IPS-18c (cell line): Measurements from ENCODE around the gene UBE2S.
"Not testable (repeated sequence)": the region's sequence is repeated elsewhere in the genome, so short reads cannot be mapped to it uniquely, and the experiment has no call there.

Experiments
- H3K4me3 ChIP-seq: 2 replicates; pipeline ENCODE4 v1.7.0; 2013; ENCODE audit warnings: low read depth, mild to moderate bottlenecking, low read length, moderate library complexity; ENCODE audit not compliant: insufficient read depth
- H3K9me3 ChIP-seq: one replicate; pipeline ENCODE4 v1.6.1; 2013; ENCODE audit warnings: mild to moderate bottlenecking, low read length, moderate library complexity; ENCODE audit not compliant: control insufficient read depth, insufficient read depth

The UBE2S gene

DNA sequence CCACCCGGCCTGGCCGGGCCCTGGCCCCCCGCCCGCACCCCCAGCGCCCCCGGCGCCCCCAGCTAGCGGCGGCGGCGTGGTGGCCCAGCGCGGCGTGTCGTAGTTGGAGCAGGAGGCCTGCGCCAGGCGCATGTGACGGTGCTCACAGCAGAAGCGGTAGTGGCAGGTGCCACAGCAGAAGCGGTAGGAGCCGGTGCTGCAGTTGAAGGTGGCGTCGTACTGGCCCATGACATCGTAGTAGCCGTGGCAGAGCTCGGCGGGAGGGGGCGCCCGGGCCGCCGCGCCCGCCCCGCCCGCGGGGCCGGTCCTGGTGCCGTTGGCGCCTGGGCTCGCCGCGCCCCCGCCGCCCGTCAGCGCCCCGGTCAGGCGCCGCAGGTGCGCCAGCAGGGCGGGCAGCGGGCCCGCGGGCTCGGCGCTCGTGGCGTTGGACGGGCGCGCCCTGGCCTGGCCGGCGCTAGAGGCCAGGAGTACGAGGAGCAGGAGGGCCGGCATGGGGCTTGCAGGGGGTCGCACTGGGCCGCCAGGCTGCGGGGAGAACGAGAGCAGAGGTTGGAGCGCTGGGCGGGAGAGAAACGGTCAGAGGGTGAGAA lies 34.9 kb upstream of the UBE2S start:
- Histone ChIP-seq H3K9me3 (no peaks in the 10 kb centered on the region), H3K4me3 (peak overlapping the region; percentile 36)

DNA sequence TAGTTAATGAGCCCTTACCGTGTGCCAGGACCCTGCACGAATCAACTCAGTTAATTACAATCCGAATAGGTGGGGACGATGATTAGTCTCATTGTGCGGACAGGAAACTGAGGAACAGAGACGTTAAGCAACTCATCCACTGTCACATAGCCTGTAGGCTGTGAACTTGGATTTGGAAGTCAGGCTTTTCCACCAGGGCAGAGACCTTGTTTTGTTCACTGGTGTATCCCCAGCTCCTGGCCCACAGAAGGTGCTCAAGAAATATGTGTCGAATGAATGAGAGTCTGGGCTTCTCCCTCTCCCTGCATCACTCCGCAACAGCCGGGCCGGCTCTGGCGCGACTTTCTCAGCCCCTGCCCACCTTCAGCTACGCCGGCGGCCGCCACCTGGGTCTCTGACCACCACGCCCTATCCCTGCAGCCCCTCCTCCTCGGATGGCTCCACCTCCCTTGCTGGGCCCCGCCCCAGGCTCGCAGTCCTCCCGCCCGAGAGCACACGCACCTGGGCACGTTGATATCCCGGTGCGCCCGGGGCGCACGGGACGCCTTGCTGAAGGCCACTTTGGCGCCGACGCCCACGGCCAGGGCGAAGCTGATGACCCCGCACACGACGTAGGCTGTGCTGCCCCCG lies 34.2 kb upstream of the UBE2S start:
- H3K4me3 ChIP-seq, result peak overlapping the region; percentile 72
- no peaks in the 10 kb centered on the region for H3K9me3 ChIP-seq

DNA sequence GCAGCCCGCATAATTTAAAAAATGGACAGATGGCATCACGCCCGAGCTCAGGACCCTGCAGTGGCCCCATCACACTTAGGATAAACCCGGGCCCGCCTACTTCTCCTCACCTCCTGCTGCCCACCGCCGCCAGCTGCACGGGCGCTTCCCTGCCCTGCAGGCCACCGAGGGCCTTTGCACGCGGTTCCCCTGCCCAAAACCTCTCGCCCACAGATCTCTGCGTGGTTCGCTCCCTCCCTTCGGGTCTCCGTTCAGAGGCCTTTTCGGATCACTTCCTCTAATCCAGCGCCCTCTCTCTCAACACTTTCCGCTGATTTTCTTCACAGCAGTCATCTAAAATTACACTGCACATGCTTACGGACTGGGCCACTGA lies 33.7 kb upstream of the UBE2S start:
- Histone ChIP-seq H3K4me3 (peak overlapping the region; percentile 72), H3K9me3 (no peaks in the 10 kb centered on the region)

DNA sequence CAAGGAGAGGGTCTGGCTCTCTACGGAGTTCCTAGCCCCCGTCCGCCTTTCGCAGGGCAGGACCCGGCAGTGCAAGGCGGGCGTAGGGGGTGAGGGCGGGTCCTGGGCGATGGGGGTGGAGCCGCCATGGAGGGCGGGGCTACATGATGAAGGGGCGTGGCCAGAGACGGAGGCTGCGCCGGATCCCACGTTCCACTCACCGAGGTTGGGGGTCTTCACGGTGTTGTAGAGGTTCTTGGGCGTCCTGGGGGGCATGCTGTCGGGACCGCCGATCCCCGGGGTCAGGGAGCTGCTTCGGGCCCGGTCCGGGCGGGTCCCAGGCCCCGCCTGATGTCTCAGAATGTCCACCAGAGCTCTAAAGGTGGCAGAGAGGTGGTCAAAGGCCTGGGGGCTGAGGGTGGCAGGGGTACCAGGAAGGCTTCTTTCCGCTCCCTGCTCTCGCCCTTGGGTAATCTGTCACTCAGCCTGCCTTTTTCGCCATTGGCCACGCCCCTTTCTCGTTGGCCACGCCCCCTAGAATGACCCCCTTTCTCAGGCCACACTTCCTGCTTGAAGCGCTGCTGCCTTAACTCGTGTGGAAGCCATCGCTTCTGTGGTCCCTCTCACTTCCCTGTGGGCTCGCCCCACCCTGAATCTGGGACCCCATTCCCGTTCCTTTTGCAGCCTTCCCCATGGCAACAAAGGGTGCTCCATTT lies 33.0 kb upstream of the UBE2S start:
- peak overlapping the region; percentile 72 for H3K4me3 ChIP-seq
- H3K9me3 ChIP-seq, result no peaks in the 10 kb centered on the region

DNA sequence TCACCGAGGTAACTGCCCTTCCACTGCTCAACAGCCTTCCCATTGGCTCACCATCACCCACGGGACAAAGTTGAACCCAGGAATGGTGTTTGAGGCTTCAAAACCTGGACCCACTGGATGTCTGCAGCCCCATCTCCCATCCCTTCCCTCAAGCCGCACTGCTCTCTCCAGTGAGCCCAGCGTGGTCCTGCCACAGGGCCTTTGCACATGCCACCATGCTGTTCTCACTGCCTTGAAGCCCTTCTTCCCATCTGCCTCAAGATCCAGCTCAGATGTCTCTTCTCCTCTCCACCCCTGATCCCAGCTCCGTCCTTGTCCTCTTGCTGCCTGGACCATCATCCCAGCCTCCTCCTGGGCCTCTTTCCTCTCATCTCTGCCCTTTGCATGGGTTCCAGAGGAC lies 31.5 kb upstream of the UBE2S start:
- Histone ChIP-seq H3K4me3 (no peak overlapping the region), H3K9me3 (no peaks in the 10 kb centered on the region)

DNA sequence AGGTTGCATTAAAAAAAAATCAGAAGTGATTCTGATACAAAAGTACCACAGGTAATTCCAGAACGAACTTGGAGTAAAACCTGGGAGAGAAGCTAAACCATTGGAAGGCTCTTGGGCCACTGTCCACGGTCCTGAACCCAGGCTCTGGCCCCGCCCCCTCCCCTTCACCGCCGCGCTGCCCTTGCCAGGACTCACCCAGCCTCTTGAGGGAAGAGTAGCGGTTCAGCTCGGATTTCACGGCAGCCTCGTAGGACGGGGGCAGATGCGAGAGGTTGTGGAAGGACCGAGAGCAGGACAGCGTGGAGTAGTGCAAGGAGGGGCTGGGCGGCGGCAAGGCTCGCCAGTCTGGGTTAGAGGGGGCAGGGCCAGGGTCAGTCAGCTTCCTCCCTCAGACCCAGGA lies 29.8 kb upstream of the UBE2S start:
- peaks cover 2% of the 10 kb centered on the region for H3K9me3 ChIP-seq

DNA sequence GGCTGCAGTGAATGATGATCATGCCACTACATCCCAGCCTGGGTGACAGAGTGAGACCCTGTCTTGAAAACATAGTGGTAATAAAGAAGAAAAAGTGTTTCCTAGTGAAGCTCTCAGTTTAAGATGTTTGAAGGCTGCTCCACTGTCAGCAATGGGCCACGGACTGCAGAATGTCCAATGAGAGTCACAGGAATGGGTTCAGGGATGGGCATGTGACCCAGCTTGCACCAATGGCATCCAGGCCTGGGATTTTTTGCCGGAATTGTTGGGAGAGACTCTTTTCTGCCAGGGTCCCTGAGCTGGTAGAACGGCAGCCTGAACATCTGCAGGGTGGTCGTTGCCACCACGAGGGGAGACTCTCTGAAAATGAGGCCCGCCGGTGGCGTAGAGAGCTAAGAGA lies 29.3 kb upstream of the UBE2S start:
- Histone ChIP-seq H3K4me3 (no peak overlapping the region), H3K9me3 (peaks cover 2% of the 10 kb centered on the region)

More for the DNA sequence above, 29.8 kb upstream of the UBE2S start:
- no peak overlapping the region; the same call in 1 of the 2 replicates for H3K4me3 ChIP-seq

DNA sequence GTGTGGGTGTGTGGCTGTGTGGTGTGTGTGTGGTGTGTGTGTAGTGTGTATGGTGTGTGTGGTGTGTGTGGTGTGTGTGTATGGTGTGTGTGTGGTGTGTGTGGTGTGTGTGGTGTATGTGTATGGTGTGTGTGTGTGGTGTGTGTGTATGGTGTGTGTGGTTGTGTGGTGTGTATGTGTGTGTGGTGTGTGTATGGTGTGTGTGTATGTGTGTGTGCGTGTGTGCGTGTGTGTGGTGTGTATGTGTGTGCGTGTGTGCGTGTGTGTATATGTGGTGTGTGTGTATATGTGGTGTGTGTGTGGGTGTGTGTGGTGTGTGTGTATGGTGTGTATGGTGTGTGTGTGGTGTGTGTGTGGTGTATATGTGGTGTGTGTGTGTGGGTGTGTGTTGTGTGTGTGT lies 27.4 kb upstream of the UBE2S start:
- H3K9me3 ChIP-seq, result peaks cover 2% of the 10 kb centered on the region
- H3K4me3 ChIP-seq, result no peak overlapping the region

DNA sequence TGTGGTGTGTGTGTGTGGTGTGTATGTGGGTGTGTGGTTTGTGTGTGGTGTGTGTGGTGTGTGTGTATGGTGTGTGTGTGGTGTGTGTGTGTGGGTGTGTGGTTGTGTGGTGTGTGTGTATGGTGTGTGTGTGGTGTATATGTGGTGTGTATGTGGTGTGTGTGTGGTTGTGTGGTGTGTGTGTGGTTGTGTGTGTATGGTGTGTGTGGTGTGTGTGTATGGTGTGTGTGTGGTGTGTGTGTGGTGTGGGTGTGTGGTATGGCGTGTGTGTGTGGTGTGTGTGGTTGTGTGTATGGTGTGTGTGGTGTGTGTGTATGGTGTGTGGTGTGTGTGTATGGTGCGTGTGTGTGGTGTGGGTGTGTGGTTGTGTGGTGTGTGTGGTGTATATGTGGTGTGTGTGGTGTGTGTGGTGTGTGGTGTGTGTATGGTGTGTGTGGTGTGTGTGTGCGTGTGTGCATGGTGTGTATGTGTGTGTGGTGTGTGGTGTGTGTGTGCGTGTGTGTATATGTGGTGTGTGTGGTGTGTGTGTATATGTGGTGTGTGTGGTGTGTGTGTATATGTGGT lies 26.9 kb upstream of the UBE2S start:
- Histone ChIP-seq H3K4me3 (no peak overlapping the region), H3K9me3 (peaks cover 2% of the 10 kb centered on the region)

DNA sequence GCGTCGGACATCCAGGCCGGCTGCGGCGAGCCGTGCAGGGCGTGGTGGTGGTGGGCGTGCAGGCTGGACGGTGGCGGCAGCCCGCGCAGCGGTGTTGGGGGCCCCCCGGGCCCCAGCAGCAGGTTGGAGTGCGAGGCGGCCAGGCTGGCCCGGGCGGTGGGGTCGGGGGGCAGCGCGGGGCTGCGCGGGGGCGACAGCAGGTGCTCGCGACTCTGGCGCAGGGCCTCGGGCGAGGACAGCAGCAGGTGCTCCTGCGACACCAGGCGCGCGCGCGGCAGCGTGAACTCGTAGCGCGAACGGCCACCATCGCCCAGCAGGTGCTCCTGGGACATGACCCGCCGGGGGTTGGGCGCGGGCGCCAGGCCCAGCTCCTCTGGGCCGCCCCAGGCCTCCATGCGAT lies 25.7 kb upstream of the UBE2S start:
- Histone ChIP-seq H3K4me3 (no peak overlapping the region), H3K9me3 (peaks cover 2% of the 10 kb centered on the region)

DNA sequence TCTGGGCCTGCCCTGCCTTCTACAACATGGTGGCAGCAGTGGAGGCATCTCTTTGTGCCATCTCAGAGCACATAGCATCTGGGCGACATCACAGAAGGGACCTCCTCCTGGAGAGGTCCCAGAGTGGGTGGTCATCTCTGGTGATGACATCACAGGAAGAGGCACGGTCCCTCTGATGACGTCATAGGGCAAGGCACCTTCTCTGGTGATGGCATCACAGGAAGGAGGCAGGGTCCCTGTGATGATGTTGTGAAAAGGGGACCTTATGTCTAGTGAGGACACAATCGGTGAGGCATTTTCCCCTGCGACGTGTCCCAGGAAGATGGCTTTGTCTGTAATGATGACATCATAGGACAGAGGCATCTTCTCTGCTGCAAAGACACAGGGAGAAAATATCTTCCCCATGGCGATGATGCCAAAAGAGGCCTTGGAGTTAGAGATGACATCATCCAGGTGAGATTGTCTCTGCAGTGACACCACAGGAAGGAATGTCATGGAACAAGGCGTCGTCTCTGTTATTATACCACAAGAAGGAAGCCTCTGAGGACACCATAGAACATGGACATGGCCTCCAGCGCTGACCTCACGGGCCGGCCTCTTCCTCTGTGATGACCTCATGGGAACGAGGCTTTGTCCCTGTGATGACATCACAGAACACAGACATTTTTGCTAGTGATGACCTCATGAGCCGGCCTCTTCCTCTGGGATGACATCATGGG lies 24.8 kb upstream of the UBE2S start:
- Histone ChIP-seq H3K4me3 (no peak overlapping the region), H3K9me3 (peaks cover 2% of the 10 kb centered on the region)

DNA sequence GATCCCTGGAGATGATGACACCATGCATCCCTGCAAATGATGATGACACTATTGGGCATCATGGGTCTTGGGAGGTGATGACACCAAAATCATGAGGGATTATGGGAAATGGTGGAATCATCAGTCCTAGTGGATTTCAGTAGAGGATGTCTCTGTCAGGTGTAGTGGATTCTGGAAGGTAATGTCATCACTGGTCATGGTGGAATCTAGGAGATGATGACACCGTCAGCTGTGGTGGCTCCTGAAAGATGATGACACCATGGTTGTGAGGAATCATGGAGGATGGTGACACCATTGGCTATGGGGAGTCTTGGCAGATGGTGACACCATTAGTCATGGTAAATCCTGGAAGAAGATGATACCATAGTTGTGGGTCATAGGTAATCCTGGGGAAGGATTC lies 23.6 kb upstream of the UBE2S start:
- H3K4me3 ChIP-seq, result no peak overlapping the region
- H3K9me3 ChIP-seq, result peaks cover 2% of the 10 kb centered on the region

DNA sequence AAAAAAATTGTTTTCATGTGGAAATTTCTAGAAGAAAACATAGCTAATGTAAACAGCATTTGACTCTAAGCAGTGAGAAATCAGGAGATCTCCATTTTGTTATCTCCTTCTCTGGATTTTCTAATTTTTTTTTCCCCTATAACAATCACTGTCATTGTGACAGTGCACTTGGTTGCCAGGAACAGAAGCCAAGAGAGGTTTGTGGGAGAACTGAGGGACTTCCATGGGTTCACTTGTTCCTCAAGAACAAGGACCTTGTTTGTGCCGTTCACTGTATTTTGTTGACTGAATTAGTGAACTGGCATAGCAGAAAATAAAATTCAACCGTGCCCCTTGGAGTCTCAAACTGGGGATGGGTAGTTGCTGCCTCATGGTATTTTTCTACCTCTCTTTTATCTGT lies 18.5 kb upstream of the UBE2S start:
- H3K4me3 ChIP-seq, result no peak overlapping the region

DNA sequence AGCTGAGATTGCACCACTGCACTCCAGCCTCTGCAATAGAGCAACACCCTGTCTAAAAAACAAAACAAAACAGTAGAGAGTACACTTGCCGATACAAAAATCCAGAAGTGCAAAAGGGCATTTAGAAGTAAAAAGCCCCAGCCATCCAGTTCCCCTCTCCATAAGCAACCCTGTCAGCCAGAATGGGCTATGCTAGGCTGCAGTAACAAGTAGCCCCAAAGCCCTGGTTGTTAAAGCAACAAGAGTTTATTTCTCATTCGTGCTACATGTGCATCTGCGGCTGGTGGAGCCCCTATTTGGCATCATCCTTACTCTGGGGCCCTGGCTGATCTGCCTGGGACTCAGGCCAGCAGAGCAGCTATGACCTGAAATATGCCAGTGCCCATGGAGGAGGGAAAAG lies 16.9 kb upstream of the UBE2S start:
- H3K9me3 ChIP-seq, result no peaks in the 10 kb centered on the region
- no peak overlapping the region for H3K4me3 ChIP-seq

More for the DNA sequence above, 18.5 kb upstream of the UBE2S start:
- H3K9me3 ChIP-seq, result no peaks in the 10 kb centered on the region

DNA sequence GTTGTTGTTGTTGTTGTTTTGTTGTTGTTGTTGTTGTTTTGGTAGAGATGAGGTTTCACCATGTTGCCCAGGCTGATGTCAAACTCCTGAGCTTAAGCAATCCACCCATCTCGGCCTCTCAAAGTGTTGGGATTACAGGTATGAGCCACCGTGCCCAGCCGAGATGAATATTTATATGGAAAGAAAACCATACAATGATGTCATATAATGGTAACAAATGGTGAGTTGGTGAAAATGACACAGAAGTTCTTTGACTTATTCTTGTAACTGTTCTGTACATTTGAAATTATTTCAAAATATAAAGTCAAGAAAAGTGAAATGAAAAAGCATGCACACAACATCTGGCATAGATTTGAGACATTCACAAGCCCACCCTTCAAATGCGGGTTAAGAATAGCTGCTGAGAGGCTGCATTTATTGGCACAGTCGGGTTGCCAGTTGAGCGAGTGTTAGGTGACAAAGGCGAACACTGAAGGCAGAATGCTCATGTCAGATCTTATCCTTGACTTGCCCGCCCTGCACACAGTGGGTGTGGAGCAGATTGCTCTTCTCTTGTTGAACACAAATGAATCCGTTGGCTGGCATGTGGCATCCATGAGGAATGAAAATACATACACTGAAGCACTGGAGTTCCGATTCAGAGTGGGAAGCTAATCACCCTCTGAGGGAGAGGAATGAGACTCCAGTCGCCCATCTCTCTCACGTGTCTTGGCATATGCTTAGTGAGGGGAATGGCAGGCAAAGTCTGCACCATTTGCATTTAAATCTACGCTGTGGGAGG lies 15.8 kb upstream of the UBE2S start:
- no peak overlapping the region for H3K4me3 ChIP-seq
- H3K9me3 ChIP-seq, result no peaks in the 10 kb centered on the region

DNA sequence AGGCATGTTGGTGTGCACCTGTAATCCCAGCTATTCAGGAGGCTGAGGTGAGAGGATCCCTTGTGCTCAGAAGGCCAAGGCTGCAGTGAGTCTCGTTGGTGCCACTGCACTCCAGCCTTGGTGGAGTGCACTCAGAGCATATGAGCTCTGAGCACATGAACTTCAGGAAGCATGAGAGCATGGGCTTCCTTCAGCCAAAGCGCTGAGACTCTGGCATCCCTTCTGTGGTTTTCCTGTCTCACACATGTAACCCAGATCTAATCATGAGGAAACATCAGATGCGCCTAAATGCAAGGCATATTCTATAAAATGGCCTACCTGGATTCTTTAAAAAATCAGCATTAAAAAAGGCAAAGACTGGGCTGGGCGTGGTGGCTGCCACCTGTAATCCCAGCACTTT lies 13.7 kb upstream of the UBE2S start:
- H3K9me3 ChIP-seq, H3K4me3 ChIP-seq: not testable (repeated sequence)

DNA sequence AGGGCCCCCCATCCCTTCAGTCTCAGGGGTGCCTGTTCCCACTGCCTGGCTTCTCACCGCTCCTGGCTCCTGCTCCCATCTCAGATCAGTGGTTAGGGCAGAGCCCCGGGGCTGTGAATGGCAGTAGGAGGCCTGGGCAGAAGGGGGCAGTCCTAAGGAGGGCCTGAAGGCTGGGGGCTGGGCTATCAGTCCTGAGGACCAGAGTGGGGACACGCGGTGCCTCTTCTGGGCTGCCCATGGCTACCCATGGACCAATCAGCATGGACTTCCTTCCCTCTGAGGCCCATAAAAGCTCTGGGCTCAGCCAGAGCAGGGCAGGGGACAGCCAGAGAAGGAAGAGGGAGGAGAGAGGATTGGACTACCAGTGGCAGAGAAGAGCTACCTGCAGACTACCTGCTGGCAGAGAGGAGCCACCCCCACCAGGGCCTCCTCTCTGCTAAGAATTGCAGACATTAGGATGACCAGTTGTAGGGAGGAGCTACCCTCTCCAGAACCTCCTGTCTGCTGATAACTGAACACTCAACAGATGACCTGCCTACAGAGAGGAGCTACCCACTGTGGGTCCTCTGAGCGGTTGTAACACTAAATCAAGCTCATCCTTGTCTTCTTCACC lies 12.1 kb upstream of the UBE2S start:
- no peaks in the 10 kb centered on the region for H3K9me3 ChIP-seq

More for the DNA sequence above, 12.1 kb upstream of the UBE2S start:
- no peak overlapping the region for H3K4me3 ChIP-seq
